ENCODE data around the gene CD63.

GRCh38 chr12:55718015-55718414 lies 10.8 kb downstream of the CD63 start:
- TF ChIP-seq ATF6 (CRISPR knock-in tag; IDR thresholded peaks at IDR 0.05), result no peak
- no peak for TF ChIP-seq MAX (CRISPR knock-in tag; IDR thresholded peaks at IDR 0.05)
- TF ChIP-seq CTCF (IDR thresholded peaks at IDR 0.05), result no peak
- TF ChIP-seq IRF2 (CRISPR knock-in tag; IDR thresholded peaks at IDR 0.05; ENCODE audit: borderline replicate concordance, low read depth), result no peak
- TF ChIP-seq MYBL2 (CRISPR knock-in tag; IDR thresholded peaks at IDR 0.05), result no peak
- no peak for TF ChIP-seq ZNF671 (CRISPR knock-in tag; IDR thresholded peaks at IDR 0.05)
- no peak for TF ChIP-seq TP53 (CRISPR knock-in tag; IDR thresholded peaks at IDR 0.05)
- TF ChIP-seq JUN (CRISPR knock-in tag; IDR thresholded peaks at IDR 0.05), result no peak
- TF ChIP-seq, protein P1, sequence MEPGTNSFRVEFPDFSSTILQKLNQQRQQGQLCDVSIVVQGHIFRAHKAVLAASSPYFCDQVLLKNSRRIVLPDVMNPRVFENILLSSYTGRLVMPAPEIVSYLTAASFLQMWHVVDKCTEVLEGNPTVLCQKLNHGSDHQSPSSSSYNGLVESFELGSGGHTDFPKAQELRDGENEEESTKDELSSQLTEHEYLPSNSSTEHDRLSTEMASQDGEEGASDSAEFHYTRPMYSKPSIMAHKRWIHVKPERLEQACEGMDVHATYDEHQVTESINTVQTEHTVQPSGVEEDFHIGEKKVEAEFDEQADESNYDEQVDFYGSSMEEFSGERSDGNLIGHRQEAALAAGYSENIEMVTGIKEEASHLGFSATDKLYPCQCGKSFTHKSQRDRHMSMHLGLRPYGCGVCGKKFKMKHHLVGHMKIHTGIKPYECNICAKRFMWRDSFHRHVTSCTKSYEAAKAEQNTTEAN (CRISPR knock-in tag; IDR thresholded peaks at IDR 0.05), result no peak

Data from WTC11 (cell line).